Endodermal cell (in vitro differentiated cells): ENCODE results near the gene CDSN. TPM values are rescaled to one million over a fixed set of nuclear protein-coding genes. Genes with fewer than 3 reads are reported as not detected.

Source experiments
- DNase-seq: peaks from one replicate; pipeline ENCODE4 v3.0.0-alpha.2; 2017
- H3K27ac ChIP-seq: 2 replicates; pipeline ENCODE4 v1.5.1; 2013; ENCODE audit warnings: mild to moderate bottlenecking, low read depth, low read length, moderate library complexity
- H3K27me3 ChIP-seq: 2 replicates; pipeline ENCODE4 v1.6.1; 2013; ENCODE audit warnings: mild to moderate bottlenecking, low read length, moderate library complexity; ENCODE audit not compliant: insufficient read depth, control insufficient read depth, poor library complexity, severe bottlenecking
- H3K36me3 ChIP-seq: 2 replicates; pipeline ENCODE4 v1.7.0; 2013; ENCODE audit warnings: mild to moderate bottlenecking, low read length, moderate library complexity; ENCODE audit not compliant: control insufficient read depth, insufficient read depth
- H3K4me1 ChIP-seq: one replicate; pipeline ENCODE4 v1.7.0; 2013; ENCODE audit warnings: low read length; ENCODE audit not compliant: control insufficient read depth, insufficient read depth
- H3K4me3 ChIP-seq: 2 replicates; pipeline ENCODE4 v1.5.1; 2013; ENCODE audit warnings: mild to moderate bottlenecking, low read length, moderate library complexity
- H3K9ac ChIP-seq: 2 replicates; pipeline ENCODE4 v1.6.1; 2013; ENCODE audit warnings: mild to moderate bottlenecking, low read length, moderate library complexity; ENCODE audit not compliant: poor library complexity, severe bottlenecking; ENCODE audit errors: extremely low read depth
- H3K9me3 ChIP-seq: 2 replicates; pipeline ENCODE4 v1.6.1; 2013; ENCODE audit warnings: mild to moderate bottlenecking, low read length, moderate library complexity; ENCODE audit not compliant: control insufficient read depth
- H3K27ac Mint-ChIP-seq: 2 replicates; pipeline ENCODE4 v1.8.0; 2020; ENCODE audit warnings: mixed read lengths
- H3K27me3 Mint-ChIP-seq: 2 replicates; pipeline ENCODE4 v1.8.0; 2021; ENCODE audit warnings: mild to moderate bottlenecking, mixed read lengths; ENCODE audit not compliant: insufficient read depth
- H3K36me3 Mint-ChIP-seq: 2 replicates; pipeline ENCODE4 v1.8.0; 2020; ENCODE audit warnings: low read depth, mixed read lengths
- H3K4me1 Mint-ChIP-seq: 2 replicates; pipeline ENCODE4 v1.8.0; 2020; ENCODE audit warnings: mixed read lengths
- H3K4me3 Mint-ChIP-seq: 2 replicates; pipeline ENCODE4 v1.8.0; 2020; ENCODE audit warnings: mild to moderate bottlenecking, moderate library complexity, mixed read lengths
- H3K9me3 Mint-ChIP-seq: 2 replicates; pipeline ENCODE4 v1.8.0; 2020; ENCODE audit warnings: mild to moderate bottlenecking, mixed read lengths
- CTCF ChIP-seq: fragments of 200-600 bp; sonication (generic); conservative IDR thresholded peaks from 2 replicates; pipeline ENCODE4 v1.5.0; 2021; ENCODE audit warnings: antibody characterized with exemption, mild to moderate bottlenecking
- whole genome bisulfite sequencing, 2 experiments: methylation state at CpG; one replicate each; pipeline versions ENCODE4 v1.1.5 to v1.1.7; 2013; ENCODE audit warnings: missing lambda C conversion rate in 2 of 2, mixed read lengths in 1 of 2; ENCODE audit not compliant: insufficient coverage in 1 of 2, insufficient read length in 1 of 2; 5-methylcytosine and 5-hydroxymethylcytosine counted together
- total RNA-seq, 2 donors: library from RNA; stranded (reverse); fragmentation: NEBNext Ultra II Directional in 1 of 2; extraction: Animal tissue kit (Norgen Biotek cat#: 25700) in 1 of 2; gene quantifications; 2 replicates in 1 of 2; 3 replicates in 1 of 2; pipeline ENCODE4 v1.2.1, GENCODE V29; 2021

The CDSN gene
- total RNA-seq, 2 donors from 2014 or later, result not detected

- TF ChIP-seq CTCF, result no peak
- WGBS, 2 experiments, result 94 to 97% methylated on average over 6 to 15 of the region's 15 CpGs
- peaks cover 24% of the 10 kb centered on the region for H3K36me3 ChIP-seq
- H3K4me1 ChIP-seq, result peaks cover 3% of the 10 kb centered on the region
- Mint-ChIP-seq H3K27me3 (no peaks in the 10 kb centered on the region), H3K27ac (no peak overlapping the region), H3K36me3 (peaks cover 52% of the 10 kb centered on the region), H3K4me1 (peaks cover 11% of the 10 kb centered on the region), H3K4me3 (no peak overlapping the region), H3K9me3 (no peaks in the 10 kb centered on the region)
- H3K27ac ChIP-seq, result no peak overlapping the region
- no peak overlapping the region for H3K9ac ChIP-seq
- DNase-seq, result no peak
- no peaks in the 10 kb centered on the region for H3K9me3 ChIP-seq
- no peak overlapping the region for H3K4me3 ChIP-seq
- H3K27me3 ChIP-seq, result no peaks in the 10 kb centered on the region
These were observed 34.2 kb upstream of the CDSN start for GRCh38 chr6:31154436-31154835.

- H3K9me3 ChIP-seq, result no peaks in the 10 kb centered on the region
- no peak overlapping the region for H3K4me3 ChIP-seq
- Mint-ChIP-seq H3K27me3 (no peaks in the 10 kb centered on the region), H3K9me3 (no peaks in the 10 kb centered on the region), H3K27ac (no peak overlapping the region), H3K4me1 (peaks cover 9% of the 10 kb centered on the region), H3K36me3 (peaks cover 60% of the 10 kb centered on the region), H3K4me3 (no peak overlapping the region)
- peaks cover 3% of the 10 kb centered on the region for H3K4me1 ChIP-seq
- H3K27ac ChIP-seq, result no peak overlapping the region
- WGBS, 2 experiments, result 93 to 94% methylated on average over 5 to 7 of the region's 7 CpGs
- DNase-seq, result no peak
- H3K36me3 ChIP-seq, result peaks cover 24% of the 10 kb centered on the region
- TF ChIP-seq CTCF, result no peak
- H3K9ac ChIP-seq, result no peak overlapping the region
- no peaks in the 10 kb centered on the region for H3K27me3 ChIP-seq
These were observed 32.5 kb upstream of the CDSN start for GRCh38 chr6:31152781-31153180.

- TF ChIP-seq CTCF, result no peak
- no peaks in the 10 kb centered on the region for H3K9me3 Mint-ChIP-seq
- H3K27me3 ChIP-seq, result no peaks in the 10 kb centered on the region
- H3K4me3 Mint-ChIP-seq, result no peak overlapping the region
- no peak overlapping the region for H3K9ac ChIP-seq
- H3K27ac ChIP-seq, result no peak overlapping the region
- H3K27ac Mint-ChIP-seq, result no peak overlapping the region
- DNase-seq, result no peak
- no peaks in the 10 kb centered on the region for H3K4me1 ChIP-seq
- no peaks in the 10 kb centered on the region for H3K27me3 Mint-ChIP-seq
- no peaks in the 10 kb centered on the region for H3K9me3 ChIP-seq
- H3K4me1 Mint-ChIP-seq, result no peaks in the 10 kb centered on the region
- peaks cover 62% of the 10 kb centered on the region for H3K36me3 Mint-ChIP-seq
- 91 to 96% methylated on average over 5 to 6 of the region's 6 CpGs for WGBS, 2 experiments
- H3K4me3 ChIP-seq, result no peak overlapping the region
- H3K36me3 ChIP-seq, result peaks cover 13% of the 10 kb centered on the region
These were observed 29.7 kb upstream of the CDSN start for GRCh38 chr6:31149827-31150447.
